HepG2 (cell line): ENCODE results near the gene NID1. TPM values are rescaled to one million over a fixed set of nuclear protein-coding genes. Genes with fewer than 3 reads are reported as not detected.

Source experiments
- ATAC-seq: fragments of 200-7000 bp; cut with Tn5 transposase; 3 replicates; pipeline ENCODE4 v1.9.1; 2020; ENCODE audit warnings: mild to moderate bottlenecking, moderate library complexity
- BruUV-seq: library from RNA; stranded (reverse); fragments of 400-500 nt; replicated peaks from 2 replicates; lab custom pipeline; 2021; lab: Mats Ljungman, UMichigan
- CTCF ChIA-PET: fragments of 300-600 bp; formaldehyde crosslinking; extraction: SDS; loops from one replicate; lab custom pipeline; 2021; ENCODE audit warnings: low total read pairs, inconsistent platforms, low intra/inter-chr PET ratio; lab: Yijun Ruan, JAX
- POLR2A ChIA-PET: fragments of 350-600 bp; sonication (Branson Sonifier 250); formaldehyde crosslinking; loops from one replicate; lab custom pipeline; 2020; ENCODE audit warnings: antibody characterized with exemption, inconsistent platforms; lab: Yijun Ruan, JAX
- DNase-seq: peaks from one replicate; pipeline ENCODE4 v3.0.0-alpha.2; 2015; ENCODE audit warnings: low spot score
- FAIRE-seq: peaks from 3 replicates; lab custom pipeline; 2011; peaks lifted over from hg19 to GRCh38; lab: Jason Lieb, UNC
- H2AFZ ChIP-seq: one replicate; pipeline ENCODE4 v1.6.1; 2011; ENCODE audit warnings: low read length, inconsistent platforms
- H3K27ac ChIP-seq: fragments of 300-600 bp; 3 replicates; pipeline ENCODE4 v1.8.0; 2011; ENCODE audit warnings: mixed run types, mild to moderate bottlenecking, mixed read lengths, low read length, inconsistent platforms; ENCODE audit not compliant: insufficient read depth; ENCODE audit errors: extremely low read length
- H3K27me3 ChIP-seq, 2 experiments: fragments of 200-600 bp in 1 of 2; 2 replicates in 1 of 2; 3 replicates in 1 of 2; pipeline versions ENCODE4 v1.6.0 to v1.8.0; 2011; ENCODE audit warnings: low read length in 2 of 2, mild to moderate bottlenecking in 2 of 2, moderate library complexity in 2 of 2, inconsistent platforms in 1 of 2; ENCODE audit not compliant: insufficient read depth in 2 of 2, control insufficient read depth in 1 of 2
- H3K36me3 ChIP-seq, 2 experiments: fragments of 200-600 bp in 1 of 2; replicated peaks in 1 of 2; 2 replicates in 1 of 2; 3 replicates in 1 of 2; pipeline versions ENCODE4 v1.5.1 to v1.8.0; 2011; ENCODE audit warnings: low read length in 2 of 2, inconsistent platforms in 1 of 2; ENCODE audit not compliant: insufficient read depth in 2 of 2, control insufficient read depth in 1 of 2
- H3K4me1 ChIP-seq: 2 replicates; pipeline ENCODE4 v1.5.1; 2012; ENCODE audit warnings: low read length, inconsistent platforms; ENCODE audit not compliant: insufficient read depth
- H3K4me2 ChIP-seq: 2 replicates; pipeline ENCODE4 v1.6.0; 2011; ENCODE audit warnings: low read depth, low read length, inconsistent platforms
- H3K4me3 ChIP-seq, 3 experiments: fragments of 200-600 bp in 1 of 3; sonication (generic), shearing (Covaris generic) in 1 of 3; replicated peaks in 1 of 3; 2 replicates each; pipeline ENCODE4 v1.5.1; 2011 to 2016; ENCODE audit warnings: low read length in 3 of 3, inconsistent platforms in 2 of 3, low read depth in 2 of 3, mild to moderate bottlenecking in 2 of 3, control low read depth in 1 of 3, mixed read lengths in 1 of 3; ENCODE audit not compliant: insufficient read depth in 1 of 3
- H3K79me2 ChIP-seq: one replicate; pipeline ENCODE4 v1.6.1; 2011; ENCODE audit warnings: low read length, inconsistent platforms; ENCODE audit not compliant: insufficient read depth
- H3K9ac ChIP-seq: 2 replicates; pipeline ENCODE4 v1.6.0; 2011; ENCODE audit warnings: mild to moderate bottlenecking, low read depth, low read length, inconsistent platforms; ENCODE audit not compliant: insufficient read depth
- H3K9me3 ChIP-seq: 2 replicates; pipeline ENCODE4 v1.5.1; 2012; ENCODE audit warnings: mild to moderate bottlenecking, low read length
- H4K20me1 ChIP-seq: 2 replicates; pipeline ENCODE4 v1.6.0; 2011; ENCODE audit warnings: inconsistent platforms, mild to moderate bottlenecking, low read length, moderate library complexity; ENCODE audit not compliant: insufficient read depth
- ARID4A ChIP-seq: sonication (generic); formaldehyde crosslinking; IDR thresholded peaks from 2 replicates; pipeline ENCODE4 v1.5.0; 2020; ENCODE audit warnings: mild to moderate bottlenecking, missing genetic modification reagents, borderline replicate concordance
- FOSL2 ChIP-seq: sonication (generic); formaldehyde crosslinking; IDR thresholded peaks from 2 replicates; pipeline ENCODE4 v1.4.0; 2020; ENCODE audit warnings: missing genetic modification reagents
- MAFK ChIP-seq, 2 experiments: IDR thresholded peaks in 1 of 2; conservative IDR thresholded peaks in 1 of 2; 2 replicates each; pipeline ENCODE4 v1.6.1; 2011; ENCODE audit warnings: improper control_type of control experiment in 2 of 2, low read length in 2 of 2
- WGBS: methylation state at CpG from one replicate; pipeline ENCODE4 v1.1.6; 2017; ENCODE audit warnings: low lambda C conversion rate; 5-methylcytosine and 5-hydroxymethylcytosine counted together
- in situ Hi-C: cut with HindIII; loops from 2 replicates; pipeline ENCODE4 v1.10.0; 2017; ENCODE audit warnings: low pct_unique_long_range_greater_than_20kb; ENCODE audit not compliant: extremely low pct_ligation_motif_present
- intact Hi-C: fragments of 100-400 bp; cut with micrococcal nuclease; formaldehyde crosslinking; loops from one replicate; pipeline ENCODE4 v1.10.0; 2022; ENCODE audit not compliant: unreplicated experiment
- polyA plus RNA-seq, 8 experiments: library from polyadenylated mRNA; depleted of rRNA in 3 of 8; stranded (reverse) in 7 of 8; unstranded in 1 of 8; fragments of >200 nt; fragmentation: Illumina TruSeq in 4 of 8; extraction: Trizol in 4 of 8; gene quantifications; 2 replicates each; pipeline versions ENCODE4 v1.2.1 to v1.2.3, GENCODE V29; 2011 to 2016; ENCODE audit warnings: low read depth in 4 of 8, missing spikeins in 1 of 8, mixed read lengths in 1 of 8; ENCODE audit not compliant: insufficient read depth in 1 of 8
- total RNA-seq, 5 experiments: library from RNA; depleted of rRNA; stranded (reverse); fragments of >200 nt; fragmentation: Illumina TruSeq; extraction: Trizol; gene quantifications; 2 replicates each; pipeline ENCODE4 v1.2.3, GENCODE V29; 2016; ENCODE audit warnings: low read depth in 1 of 5
- TF ChIP-seq, protein P1 (sequence below): sonication (generic); formaldehyde crosslinking; IDR thresholded peaks from 2 replicates; pipeline ENCODE4 v1.4.0; 2020; ENCODE audit warnings: missing genetic modification reagents, borderline replicate concordance

Gene NID1
- total and polyA plus RNA-seq, 2 of the 13 experiments (the other 11 are each of a cell fraction or from before 2014, with no cell fraction given), result 50.2 to 56.1 TPM

GRCh38 chr1:236092899-236093298 is 28.0 kb upstream of the NID1 start:
- no peaks in the 10 kb centered on the region for H3K79me2 ChIP-seq
- TF ChIP-seq MAFK (conservative IDR thresholded peaks at IDR 0.05 in 1 of 2, IDR thresholded peaks at IDR 0.05 in 1 of 2; ENCODE audit: low read length in 2 of 2), result peak in 1 of 2 experiments; percentile 40; a peak in 2 of 4 replicates
- no peak for TF ChIP-seq FOSL2 (CRISPR knock-in tag)
- TF ChIP-seq, protein P1, sequence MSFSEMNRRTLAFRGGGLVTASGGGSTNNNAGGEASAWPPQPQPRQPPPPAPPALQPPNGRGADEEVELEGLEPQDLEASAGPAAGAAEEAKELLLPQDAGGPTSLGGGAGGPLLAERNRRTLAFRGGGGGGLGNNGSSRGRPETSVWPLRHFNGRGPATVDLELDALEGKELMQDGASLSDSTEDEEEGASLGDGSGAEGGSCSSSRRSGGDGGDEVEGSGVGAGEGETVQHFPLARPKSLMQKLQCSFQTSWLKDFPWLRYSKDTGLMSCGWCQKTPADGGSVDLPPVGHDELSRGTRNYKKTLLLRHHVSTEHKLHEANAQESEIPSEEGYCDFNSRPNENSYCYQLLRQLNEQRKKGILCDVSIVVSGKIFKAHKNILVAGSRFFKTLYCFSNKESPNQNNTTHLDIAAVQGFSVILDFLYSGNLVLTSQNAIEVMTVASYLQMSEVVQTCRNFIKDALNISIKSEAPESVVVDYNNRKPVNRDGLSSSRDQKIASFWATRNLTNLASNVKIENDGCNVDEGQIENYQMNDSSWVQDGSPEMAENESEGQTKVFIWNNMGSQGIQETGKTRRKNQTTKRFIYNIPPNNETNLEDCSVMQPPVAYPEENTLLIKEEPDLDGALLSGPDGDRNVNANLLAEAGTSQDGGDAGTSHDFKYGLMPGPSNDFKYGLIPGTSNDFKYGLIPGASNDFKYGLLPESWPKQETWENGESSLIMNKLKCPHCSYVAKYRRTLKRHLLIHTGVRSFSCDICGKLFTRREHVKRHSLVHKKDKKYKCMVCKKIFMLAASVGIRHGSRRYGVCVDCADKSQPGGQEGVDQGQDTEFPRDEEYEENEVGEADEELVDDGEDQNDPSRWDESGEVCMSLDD (CRISPR knock-in tag), result no peak
- no peak for TF ChIP-seq ARID4A (CRISPR knock-in tag)
- peaks cover 37% of the 10 kb centered on the region for H3K4me1 ChIP-seq
- H3K9ac ChIP-seq, result no peak overlapping the region
- H3K27ac ChIP-seq, result no peak overlapping the region
- intact Hi-C loops (no loop called here), in situ Hi-C loops (no loop called here)
- H3K9me3 ChIP-seq, result peaks cover 10% of the 10 kb centered on the region; the same call in 1 of the 2 replicates
- no peaks in the 10 kb centered on the region for H4K20me1 ChIP-seq
- ATAC-seq (no peak), DNase-seq (no peak), FAIRE-seq (no peak)
- no peak overlapping the region for H3K4me2 ChIP-seq
- no peak overlapping the region for H3K4me3 ChIP-seq
- H3K27me3 ChIP-seq, result no peaks in the 10 kb centered on the region
- POLR2A ChIA-PET, result no interaction called here
- no peak overlapping the region for H2AFZ ChIP-seq
- no TSS peak for BruUV-seq
- CTCF ChIA-PET, result no interaction called here
- WGBS, result 20% methylated on average over 5 of the region's 5 CpGs
- no peaks in the 10 kb centered on the region for H3K36me3 ChIP-seq
